GM08714 (cell line): ENCODE results near the gene ULBP1.
"Not testable (repeated sequence)": the region's sequence is repeated elsewhere in the genome, so short reads cannot be mapped to it uniquely, and the experiment has no call there.

Experiments
- H3K4me3 ChIP-seq: fragments of 200-500 bp; sonication (Bioruptor generic); 2 replicates; pipeline ENCODE4 v1.5.1; 2014; ENCODE audit warnings: mild to moderate bottlenecking, low read length, inconsistent platforms
- ZNF274 ChIP-seq: IDR thresholded peaks from 2 replicates; pipeline ENCODE4 v1.6.1; 2012; ENCODE audit warnings: mild to moderate bottlenecking, low read depth, low read length

The ULBP1 gene

DNA sequence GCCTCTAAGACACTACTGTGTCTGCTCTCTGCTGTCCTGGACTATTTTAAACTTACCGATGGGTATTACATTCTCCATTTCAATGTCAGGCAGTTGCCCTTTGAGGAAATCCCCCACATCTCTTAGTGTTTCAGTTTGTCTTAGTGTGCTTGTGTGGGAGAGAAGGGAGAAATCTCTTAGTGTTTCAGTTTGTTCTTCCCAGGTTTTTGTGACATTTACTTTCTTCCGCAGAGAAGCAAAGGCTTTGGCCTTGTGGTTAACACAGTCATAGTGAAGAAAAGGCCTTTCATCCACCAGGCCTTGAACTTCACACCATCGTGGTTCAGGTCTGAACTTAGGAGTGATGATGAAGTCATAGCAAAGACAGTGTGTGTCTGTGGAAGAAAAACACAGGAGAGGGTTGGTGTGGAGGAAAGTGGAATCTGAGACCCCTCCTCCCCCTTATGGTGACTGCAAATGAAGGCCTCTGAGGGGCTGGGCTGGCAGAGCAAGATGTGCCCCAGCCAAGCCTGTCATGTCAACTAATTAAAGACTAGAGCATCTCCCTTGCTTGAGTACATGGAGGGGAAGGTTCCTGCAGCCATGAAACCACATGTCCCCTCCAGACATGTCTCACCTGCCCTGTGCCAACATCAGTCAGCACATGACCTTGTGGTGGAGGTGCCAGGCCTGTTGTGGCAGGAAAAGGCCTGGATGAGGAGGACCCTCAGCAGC is 37.7 kb downstream of the ULBP1 start:
- no peak for TF ChIP-seq ZNF274

DNA sequence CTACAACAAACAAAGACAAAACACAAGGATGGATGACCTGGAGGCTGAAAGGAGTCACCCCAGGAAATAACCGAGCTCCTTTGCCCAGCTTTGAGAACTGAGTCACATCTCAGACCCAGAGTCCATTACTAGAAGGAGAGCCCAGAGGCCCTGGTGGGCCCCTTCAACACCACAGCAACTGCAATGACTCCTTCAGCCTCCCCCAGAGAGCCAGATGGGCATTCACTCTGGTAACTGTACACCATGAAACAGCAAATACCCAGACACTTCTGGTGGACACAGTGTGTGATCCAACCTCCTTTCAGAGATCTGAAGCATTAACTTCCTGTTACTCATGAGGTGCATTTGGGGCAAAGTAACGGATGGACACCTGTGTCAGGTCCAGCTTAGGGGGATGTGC is 39.0 kb downstream of the ULBP1 start:
- no peak for TF ChIP-seq ZNF274
- no peak overlapping the region for H3K4me3 ChIP-seq

More for the DNA sequence above, 37.7 kb downstream of the ULBP1 start:
- H3K4me3 ChIP-seq = no peak overlapping the region

- H3K4me3 ChIP-seq = not testable (repeated sequence)
Measured at GRCh38 chr6:150003599-150003998, 39.9 kb downstream of the ULBP1 start.

DNA sequence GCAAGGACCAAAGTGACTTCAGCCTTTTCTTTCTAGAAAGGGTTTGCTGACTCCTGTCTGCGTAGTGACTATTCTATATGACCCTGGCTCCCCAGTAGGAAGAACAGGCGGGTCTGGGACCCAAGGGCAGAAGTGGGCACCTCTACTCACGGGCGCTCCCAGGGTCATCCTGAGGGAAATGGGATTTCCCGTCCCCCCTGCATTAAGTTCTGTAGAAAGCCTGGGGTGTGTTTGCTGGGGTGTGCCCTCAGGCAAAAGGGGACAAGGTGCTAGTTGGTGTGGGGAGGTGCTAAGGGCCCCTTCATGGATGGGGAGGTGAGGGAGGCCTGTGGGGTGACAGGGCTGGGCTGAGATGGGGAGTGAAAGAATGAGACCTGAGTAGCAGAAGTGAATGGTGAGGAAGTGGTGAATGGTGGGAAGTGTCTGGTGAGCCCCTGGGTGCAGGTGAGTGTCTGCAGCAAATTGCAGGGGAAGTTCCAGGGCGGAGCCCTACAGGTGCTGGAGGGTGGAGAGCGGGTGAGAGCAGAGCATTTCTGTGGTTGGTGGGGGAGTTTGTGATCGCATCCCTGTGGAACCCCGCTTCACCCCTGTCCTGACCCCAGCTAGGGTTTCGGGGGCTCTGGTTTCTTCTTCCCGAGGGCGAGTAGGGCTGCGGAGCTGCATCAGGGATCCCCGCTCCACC is 40.5 kb downstream of the ULBP1 start:
- H3K4me3 ChIP-seq = peak overlapping the region; percentile 53; the same call in 1 of the 2 replicates
- no peak for TF ChIP-seq ZNF274

DNA sequence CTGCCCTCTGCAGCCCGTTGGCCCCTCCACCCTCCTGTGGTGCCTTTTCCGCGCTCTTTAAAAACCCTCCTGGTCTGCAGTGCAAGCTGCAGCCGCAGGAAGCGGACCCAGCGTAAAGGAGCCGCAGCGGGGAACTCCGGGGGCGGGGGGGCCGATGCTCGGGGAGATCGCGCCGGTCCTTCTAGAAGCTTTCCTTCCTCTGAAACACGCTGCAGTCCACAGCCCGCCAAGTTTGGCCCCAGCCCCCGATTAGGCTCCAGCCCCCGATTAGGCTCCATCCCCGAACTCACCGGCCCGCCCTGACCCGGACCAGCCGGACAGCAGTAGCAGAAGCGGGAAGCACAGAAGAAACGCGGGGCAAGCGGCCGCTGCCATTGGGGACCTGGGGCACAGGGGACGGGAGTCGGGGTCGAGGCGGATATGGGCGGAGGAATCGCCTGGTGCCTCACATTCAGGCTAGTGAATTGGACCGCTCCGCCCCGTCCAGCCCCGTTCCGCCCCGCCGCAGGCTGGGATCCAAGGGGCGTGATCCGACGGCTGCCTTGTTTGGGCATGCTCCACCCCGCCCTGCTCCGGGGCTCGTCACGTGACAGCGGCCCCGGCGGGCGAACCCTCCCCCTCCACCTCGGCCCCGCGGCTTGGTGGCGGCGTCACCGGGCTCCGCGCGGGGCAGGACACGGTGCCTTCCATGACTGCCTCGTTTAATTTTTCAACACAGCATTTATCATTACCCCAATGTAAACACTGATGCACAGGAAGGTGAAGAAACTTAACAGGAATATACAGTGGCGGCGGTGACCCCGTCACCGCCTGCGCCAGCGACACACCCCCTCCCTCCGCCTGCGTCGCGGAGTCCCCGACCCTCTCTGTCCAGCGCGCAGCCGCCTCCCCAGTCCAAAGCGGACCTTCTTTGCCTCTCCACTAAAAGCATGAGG is 41.3 kb downstream of the ULBP1 start:
- H3K4me3 ChIP-seq = peak overlapping the region; percentile 53; the same call in 1 of the 2 replicates
- no peak for TF ChIP-seq ZNF274

DNA sequence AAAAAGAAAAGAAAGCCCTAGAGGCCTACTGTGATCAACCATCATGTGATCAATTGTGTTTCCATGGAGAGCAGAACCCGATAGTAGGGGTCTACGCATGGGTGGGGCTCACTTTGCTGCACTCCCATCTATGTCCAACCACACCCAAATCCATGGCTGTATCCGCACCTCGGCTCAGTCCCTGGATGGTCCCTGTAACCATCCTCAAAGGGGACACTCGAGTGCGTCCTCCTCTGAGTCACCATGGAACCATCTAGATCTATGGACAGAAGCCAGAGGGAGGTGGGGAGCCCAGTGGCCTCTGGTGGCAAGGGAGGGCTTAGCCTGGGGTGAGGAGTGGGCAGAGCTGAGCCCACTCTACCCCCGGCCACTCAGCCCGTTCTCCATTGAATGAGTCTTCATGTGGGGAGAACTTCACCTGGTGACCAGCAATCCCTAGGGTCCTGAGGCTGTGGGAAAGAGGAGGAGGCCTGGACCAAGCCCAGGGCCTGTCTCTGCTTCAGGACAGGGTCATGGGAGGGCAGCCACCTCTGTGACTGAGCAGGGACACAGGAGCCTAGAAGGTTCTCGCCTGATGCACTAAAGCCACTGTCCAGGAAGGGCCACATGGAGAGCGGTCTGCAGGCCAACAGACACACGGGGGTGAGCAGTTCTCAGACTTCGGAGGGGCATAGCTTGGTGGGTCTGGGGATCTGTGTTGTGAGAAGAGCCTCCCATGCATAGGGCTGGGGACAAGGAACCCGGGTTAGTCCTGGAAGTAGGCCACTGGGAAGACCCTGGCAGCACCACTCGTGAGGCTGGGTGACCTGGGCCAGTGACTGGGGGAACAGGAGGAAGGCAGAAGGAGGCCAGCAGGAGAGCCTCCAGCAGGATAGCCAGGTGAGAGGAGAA is 42.3 kb downstream of the ULBP1 start:
- no peak overlapping the region for H3K4me3 ChIP-seq
- TF ChIP-seq ZNF274 = no peak

DNA sequence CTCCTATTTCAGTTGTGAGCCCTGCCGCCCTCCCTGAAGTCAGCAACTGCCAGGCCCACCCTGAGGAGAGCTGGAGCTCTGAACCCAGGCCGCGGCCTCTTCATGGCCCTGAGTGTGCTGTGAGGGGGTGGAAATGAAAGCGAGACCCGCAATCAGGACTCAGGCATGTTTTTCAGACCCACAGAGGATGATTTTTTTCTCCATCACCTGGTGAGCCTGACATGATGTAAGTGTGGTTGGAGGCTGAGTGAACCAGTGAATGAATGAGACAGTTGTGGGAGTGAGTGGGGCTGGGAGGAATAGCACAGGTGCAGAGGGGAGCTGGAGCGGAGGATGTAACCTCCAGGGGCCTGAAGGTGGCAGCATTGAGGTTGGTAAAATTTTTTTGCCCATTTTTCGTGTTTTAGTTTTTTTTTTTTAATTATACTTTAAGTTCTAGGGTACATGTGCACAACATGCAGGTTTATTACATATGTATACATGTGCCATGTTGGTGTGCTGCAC is 43.3 kb downstream of the ULBP1 start:
- no peak overlapping the region for H3K4me3 ChIP-seq
- TF ChIP-seq ZNF274 = no peak

DNA sequence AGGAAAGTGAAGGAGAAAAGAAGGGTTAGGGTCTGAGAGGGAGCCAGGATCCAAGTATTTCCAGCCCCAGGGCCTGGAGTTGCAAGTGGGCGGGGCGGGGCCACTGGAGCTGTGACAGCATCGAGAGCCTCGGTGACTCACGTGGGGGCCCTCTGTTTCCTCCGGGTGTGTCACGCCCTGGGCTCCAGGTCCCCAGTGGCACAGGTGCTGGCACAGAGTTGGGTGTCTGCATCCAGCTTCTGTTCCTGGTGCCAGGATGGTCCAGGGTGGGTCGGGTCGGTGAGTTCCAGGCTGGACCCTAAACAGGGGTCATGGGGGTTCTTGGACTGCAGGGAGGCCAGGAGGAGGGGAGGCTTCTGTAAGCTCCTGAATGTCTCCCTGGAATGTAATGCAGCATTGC is 44.8 kb downstream of the ULBP1 start:
- no peak for TF ChIP-seq ZNF274

GRCh38 chr6:150012846-150013784 is 49.4 kb downstream of the ULBP1 start:
- H3K4me3 ChIP-seq = not testable (repeated sequence)

More for the DNA sequence above, 44.8 kb downstream of the ULBP1 start:
- no peak overlapping the region for H3K4me3 ChIP-seq

DNA sequence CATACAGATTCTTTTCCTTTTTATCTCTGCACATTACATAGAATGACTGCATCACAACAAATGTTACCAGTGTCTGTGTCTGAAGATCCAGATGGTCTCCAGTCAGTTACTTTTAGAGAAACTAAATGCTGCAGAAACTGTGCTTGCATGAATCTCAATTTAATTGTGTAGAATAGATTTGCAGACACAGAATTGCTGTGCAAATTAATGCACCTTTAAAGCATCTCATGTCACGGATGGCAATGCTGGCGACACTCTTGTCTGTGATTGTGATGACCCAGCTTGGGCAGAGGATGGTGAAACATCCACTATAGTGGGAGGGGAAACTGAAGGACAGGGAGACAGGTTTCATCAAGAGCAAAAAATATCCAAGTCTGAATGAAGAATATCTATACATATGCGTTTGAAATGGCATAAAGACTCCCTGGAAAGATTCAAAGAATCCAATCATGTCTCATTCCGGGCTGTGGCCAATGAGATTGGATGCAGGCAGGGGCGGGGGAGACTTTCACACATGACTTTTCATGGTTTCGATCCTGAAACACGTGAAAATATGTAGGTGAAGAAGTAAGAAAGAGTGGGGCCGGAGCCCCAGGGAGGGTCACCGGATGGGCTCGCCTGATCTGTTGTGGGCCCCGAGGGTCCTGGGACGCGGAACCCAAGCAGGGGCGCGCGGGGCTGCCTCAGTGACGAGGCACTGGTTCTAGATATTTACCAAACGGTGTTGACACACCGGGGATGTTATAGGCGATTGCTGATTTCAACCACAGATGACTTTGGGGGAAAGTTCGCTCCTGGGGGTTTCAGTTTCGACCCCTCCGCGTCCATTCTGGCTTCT is 50.3 kb downstream of the ULBP1 start:
- H3K4me3 ChIP-seq = not testable (repeated sequence)

DNA sequence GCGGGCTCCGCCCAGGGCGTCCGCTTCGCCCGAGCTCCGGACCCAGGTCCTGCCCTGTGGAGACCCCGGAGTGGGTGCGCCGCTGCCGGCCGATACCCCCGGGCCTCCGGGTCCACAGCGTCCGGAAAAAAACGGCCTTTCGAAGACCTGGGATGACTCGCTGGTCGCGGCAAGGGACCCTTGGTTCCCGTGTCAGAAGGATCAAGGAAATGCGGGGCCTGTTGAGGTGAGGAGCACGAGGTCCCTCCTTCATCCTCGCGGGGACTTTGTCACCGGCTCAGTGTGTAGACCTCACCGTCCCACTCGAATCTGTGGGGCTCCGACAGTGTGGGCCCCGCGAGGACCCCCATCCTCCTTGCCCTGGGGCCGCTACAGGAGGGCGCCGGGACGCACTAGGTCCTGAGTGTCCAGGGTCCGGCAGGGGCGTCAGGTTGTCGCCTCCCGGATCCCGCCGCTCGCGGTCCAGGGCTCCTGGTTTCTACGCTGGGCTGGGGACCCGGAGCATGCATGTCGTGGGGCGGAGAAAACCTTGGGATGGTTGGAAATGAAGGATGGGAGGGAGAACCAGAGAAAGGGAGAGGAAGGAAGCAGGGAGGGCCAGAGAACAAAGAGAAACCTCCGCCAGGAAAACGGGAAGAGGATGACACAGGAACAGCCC is 51.0 kb downstream of the ULBP1 start:
- H3K4me3 ChIP-seq = not testable (repeated sequence)

DNA sequence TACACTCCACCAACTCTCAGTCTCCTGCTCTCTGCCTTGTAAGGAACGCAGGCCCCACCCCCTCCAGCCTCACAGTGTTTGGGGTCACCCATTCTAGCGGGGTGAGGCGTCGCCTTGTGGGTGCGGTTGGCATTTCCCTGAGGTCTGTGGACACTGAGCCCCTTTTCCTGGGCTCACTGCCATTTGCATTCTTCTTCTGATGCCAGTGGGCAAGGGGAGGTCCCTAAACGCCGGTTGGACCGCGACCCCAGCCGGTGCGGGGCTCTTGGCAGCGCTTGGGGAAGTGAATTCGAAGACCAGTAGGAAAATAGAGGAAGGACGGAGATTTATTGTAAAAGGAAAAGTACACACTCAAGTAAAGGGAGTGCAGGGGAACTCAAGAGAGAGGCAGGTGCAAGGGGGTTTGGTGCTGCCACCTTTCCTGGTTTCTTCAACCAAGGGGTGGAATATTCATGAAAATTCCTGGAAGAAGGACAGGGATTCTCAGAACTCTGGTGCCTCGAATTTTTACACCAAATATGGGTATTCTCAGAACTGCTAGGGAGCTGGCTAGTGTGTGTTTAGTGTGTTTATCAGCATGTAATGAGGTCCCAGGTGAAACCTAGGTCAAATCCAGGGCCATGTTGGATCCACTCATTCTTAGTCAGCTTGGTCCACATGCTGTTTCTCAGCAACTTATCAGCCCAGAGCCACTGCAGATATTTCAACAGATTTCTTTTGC is 51.7 kb downstream of the ULBP1 start:
- H3K4me3 ChIP-seq = not testable (repeated sequence)
